HG03280 (cell line): Measurements from ENCODE around the gene LRFN4.

Experiments
- ATAC-seq: cut with Tn5 transposase; IDR thresholded peaks from one replicate; pipeline ENCODE4 v1.9.1; 2021; ENCODE audit warnings: mild to moderate bottlenecking, moderate library complexity; ENCODE audit not compliant: unreplicated experiment

The LRFN4 gene

DNA sequence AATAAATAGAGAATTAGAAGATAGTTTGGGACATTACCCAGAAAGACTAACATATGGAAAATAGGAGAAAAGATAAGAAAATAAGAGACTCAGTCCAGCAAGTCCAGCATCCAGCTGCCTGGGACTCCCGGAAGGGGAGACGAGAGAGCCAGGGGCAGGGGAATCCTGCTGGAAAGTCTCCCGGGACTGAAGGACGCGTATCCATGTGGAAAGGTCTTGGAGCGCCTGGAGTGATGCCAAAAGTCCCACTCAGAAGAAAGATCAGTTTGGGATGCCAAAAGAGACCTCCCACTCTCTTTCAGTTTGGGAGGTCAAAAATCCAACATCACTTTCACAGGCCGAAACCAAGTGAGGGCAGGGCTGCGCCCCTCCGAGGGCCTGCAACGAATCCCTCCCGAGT, 30.7 kb downstream of the LRFN4 start:
- ATAC-seq: no peak

- ATAC-seq: no peak
Measured at GRCh38 chr11:66888282-66888681, 31.4 kb downstream of the LRFN4 start.

- ATAC-seq: no peak
Measured at GRCh38 chr11:66889960-66890359, 33.1 kb downstream of the LRFN4 start.

DNA sequence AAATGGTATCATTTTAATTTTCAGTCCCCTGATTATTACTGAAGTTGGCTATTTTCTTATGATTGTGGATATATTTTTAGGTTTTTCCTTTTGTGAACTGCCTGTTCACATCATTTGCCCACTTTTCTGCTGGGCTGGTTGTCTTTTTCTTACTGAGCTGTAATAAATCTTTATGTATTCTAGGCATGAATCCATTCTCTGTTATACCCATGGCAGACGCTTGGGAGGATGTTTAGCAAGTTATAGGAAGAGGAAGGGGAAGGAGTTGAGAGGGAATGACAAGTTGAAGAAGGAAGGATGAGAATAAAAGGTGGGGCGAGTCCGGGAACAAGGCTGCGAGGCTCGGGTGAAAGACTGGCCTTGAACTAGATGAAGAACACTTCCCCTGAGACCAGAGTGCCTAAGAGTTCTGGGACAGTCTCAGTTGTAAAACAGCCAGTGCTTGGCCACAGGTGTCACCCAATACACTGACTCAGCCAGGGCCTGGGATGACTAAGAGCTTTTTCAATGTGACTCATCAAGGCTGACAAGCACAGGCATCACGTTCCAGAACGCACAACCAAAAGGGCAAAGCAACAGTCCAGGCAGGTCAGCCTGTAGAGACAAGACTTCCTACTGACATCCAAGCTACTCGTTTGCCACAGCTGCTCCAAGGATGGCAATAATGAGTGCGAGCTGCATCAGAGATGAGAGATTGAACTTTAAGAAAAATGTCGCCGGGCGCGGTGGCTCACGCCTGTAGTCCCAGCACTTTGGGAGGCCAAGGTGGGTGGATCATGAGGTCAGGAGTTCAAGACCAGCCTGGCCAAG, 35.2 kb downstream of the LRFN4 start:
- ATAC-seq: peak; percentile 95

DNA sequence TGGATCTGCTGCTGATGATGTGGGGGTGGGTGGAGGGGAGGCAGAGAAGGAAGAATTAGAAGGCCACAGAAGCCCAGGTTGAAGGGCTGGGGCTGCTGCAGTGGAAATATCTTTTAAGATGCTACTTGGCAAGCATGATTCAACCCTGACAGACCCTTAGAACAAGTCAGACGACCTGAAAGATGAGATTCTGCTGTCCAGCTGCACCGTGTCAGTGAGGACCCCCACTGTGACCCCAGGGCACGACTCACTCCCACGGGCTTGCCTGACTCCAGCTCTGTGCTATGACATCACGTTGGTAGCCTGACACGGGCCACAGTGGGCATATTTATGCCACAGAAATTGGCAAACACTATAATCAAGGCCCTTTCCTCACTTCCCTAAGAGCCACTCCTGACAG, 36.0 kb downstream of the LRFN4 start:
- no peak for ATAC-seq

DNA sequence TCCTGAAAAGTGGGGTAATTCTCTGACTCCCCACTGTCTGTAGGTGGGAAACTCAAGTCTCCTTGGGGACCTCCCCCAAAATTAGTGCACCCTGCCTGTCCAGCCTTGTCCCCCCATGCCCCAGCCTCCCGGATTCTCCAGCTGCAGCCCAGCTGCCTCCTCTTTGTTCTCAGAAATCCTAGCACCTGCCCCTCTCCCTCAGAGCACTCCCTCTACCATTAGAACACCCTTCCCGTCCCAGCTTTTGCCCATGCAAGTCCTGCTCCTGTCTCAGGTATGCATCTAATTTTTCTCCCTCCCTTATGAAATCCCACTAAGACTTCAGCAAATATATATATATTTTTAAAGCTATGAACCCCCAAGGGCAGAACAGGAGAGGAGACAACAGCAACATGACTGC, 37.3 kb downstream of the LRFN4 start:
- no peak for ATAC-seq

DNA sequence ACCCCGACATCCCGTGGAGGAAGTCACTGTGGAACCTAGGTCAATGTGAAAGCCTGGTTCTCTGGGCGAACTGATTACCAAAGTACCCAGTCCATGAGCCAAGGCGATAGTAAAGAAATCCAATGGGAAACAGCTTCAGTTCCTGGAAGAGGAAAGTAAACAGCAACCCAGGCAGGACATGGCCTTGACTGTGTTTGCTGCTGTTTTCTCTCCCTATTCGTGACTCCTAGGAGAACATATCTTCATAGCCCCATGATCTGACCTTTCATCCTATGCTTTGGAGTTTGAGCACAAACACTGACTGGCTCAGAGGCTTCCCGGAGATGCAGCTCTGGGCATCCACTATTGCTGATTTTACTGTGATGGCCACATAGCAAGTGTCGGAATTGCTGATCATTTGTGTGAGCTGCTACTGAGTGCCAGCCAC, 45.1 kb downstream of the LRFN4 start:
- no peak for ATAC-seq

GRCh38 chr11:66902486-66903177, 45.8 kb downstream of the LRFN4 start:
- no peak for ATAC-seq

GRCh38 chr11:66904055-66904454, 47.2 kb downstream of the LRFN4 start:
- no peak for ATAC-seq

GRCh38 chr11:66904561-66904960, 47.7 kb downstream of the LRFN4 start:
- ATAC-seq: no peak

GRCh38 chr11:66904981-66905521, 48.2 kb downstream of the LRFN4 start:
- ATAC-seq: no peak

- ATAC-seq: no peak
Measured at GRCh38 chr11:66905631-66906030, 48.8 kb downstream of the LRFN4 start.

DNA sequence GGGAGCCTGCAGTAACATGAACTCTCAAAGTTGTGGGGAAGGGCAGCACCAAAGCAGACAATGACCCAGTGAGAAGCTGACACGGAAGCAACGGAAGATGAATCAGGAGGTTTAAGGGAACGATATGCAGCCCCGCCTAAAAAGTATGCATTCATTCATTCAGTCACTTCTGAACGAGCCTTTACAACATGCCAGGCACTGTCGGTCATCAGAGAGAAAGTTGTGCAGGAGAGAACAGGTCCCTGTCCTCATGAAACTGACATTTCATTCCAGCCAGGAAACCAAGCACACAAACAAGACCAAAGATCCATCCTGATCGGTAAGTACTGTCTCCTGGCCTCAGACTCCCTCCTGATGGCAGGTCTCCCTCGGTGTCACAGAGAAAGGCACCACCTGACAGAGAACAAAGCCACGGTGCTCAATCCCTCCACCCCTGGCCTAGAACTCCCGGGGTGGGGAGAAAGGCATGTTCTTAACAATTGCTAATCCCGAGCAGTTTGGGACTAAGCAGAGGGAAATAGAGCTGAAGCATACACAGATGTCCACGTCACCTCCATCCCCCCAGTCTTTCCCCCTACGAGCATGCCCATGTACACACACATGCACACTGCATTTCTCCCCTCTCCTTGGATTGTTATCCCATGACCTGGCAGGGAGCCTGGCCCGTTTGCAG, 49.3 kb downstream of the LRFN4 start:
- ATAC-seq: no peak

- no peak for ATAC-seq
Measured at GRCh38 chr11:66907751-66908630, 51.1 kb downstream of the LRFN4 start.

DNA sequence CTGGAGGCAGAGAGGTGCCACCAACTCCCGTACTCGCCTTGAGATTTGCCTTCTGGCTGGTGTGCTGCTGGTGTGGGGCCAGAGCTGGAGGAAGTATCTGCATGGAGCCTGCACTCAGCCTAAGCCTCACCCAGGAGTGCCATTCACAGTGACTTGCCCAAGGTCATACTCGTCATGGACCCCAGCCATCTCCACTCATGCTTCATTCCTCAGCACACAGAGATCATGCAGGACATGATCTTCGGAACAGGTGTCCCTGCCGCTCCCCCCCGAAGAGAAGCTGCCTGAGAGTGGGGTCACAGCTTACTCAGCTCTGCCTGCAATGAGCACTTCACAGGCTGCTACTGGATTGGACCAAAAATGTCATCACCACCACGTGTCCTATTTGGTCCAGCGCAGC, 52.3 kb downstream of the LRFN4 start:
- ATAC-seq: no peak

- ATAC-seq: no peak
Measured at GRCh38 chr11:66910016-66910415, 53.2 kb downstream of the LRFN4 start.
